ENCODE data around the gene GLT8D2.

Gene GLT8D2
- 0.04 to 0.24 reads per million in 2 experiments for total RNA-seq

GRCh38 chr12:104049903-104050356, at the start of gene GLT8D2:
TSS of gene GLT8D2 (minus strand) at chr12:104050187. CDS start at chr12:104019648, 30,539 bp downstream.
- no peak for DNase-seq (ENCODE audit: low read depth)

- no peak for DNase-seq (ENCODE audit: low read depth)
Measured at GRCh38 chr12:104097954-104098353, 48.0 kb upstream of the GLT8D2 start.

GRCh38 chr12:104095289-104095688, 45.3 kb upstream of the GLT8D2 start:
- DNase-seq (ENCODE audit: low read depth), result no peak

GRCh38 chr12:104094284-104094683, 44.3 kb upstream of the GLT8D2 start:
- no peak for DNase-seq (ENCODE audit: low read depth)

GRCh38 chr12:104091136-104091535, 41.1 kb upstream of the GLT8D2 start:
- DNase-seq (ENCODE audit: low read depth), result no peak

- DNase-seq (ENCODE audit: low read depth), result no peak
Measured at GRCh38 chr12:104090685-104091084, 40.7 kb upstream of the GLT8D2 start.

- DNase-seq (ENCODE audit: low read depth), result no peak
Measured at GRCh38 chr12:104083769-104084475, 33.9 kb upstream of the GLT8D2 start.

- no peak for DNase-seq (ENCODE audit: low read depth)
Measured at GRCh38 chr12:104080764-104081163, 30.8 kb upstream of the GLT8D2 start.

- DNase-seq (ENCODE audit: low read depth), result no peak
Measured at GRCh38 chr12:104079024-104079423, 29.0 kb upstream of the GLT8D2 start.

GRCh38 chr12:104073699-104074098, 23.7 kb upstream of the GLT8D2 start:
- no peak for DNase-seq (ENCODE audit: low read depth)

GRCh38 chr12:104072099-104072498, 22.1 kb upstream of the GLT8D2 start:
- DNase-seq (ENCODE audit: low read depth), result no peak

- no peak for DNase-seq (ENCODE audit: low read depth)
Measured at GRCh38 chr12:104064842-104065427, 14.9 kb upstream of the GLT8D2 start.

GRCh38 chr12:104064031-104064841, 14.2 kb upstream of the GLT8D2 start, which contains the start of gene HCFC2:
TSS of gene HCFC2 (plus strand) at chr12:104064531. CDS start at chr12:104064561, 30 bp downstream.
- DNase-seq (ENCODE audit: low read depth), result peak; percentile 82

GRCh38 chr12:104063712-104064030, 13.7 kb upstream of the GLT8D2 start:
- DNase-seq (ENCODE audit: low read depth), result no peak

GRCh38 chr12:104060791-104061190, 10.8 kb upstream of the GLT8D2 start:
- no peak for DNase-seq (ENCODE audit: low read depth)

GRCh38 chr12:104059963-104060362, 10.0 kb upstream of the GLT8D2 start:
- DNase-seq (ENCODE audit: low read depth), result no peak

GRCh38 chr12:104058802-104059201, 8.8 kb upstream of the GLT8D2 start:
- DNase-seq (ENCODE audit: low read depth), result no peak

GRCh38 chr12:104057771-104058197, 7.8 kb upstream of the GLT8D2 start:
- DNase-seq (ENCODE audit: low read depth), result no peak

GRCh38 chr12:104056419-104056972, 6.5 kb upstream of the GLT8D2 start:
- no peak for DNase-seq (ENCODE audit: low read depth)

- no peak for DNase-seq (ENCODE audit: low read depth)
Measured at GRCh38 chr12:104055686-104056388, 5.8 kb upstream of the GLT8D2 start.

- DNase-seq (ENCODE audit: low read depth), result no peak
Measured at GRCh38 chr12:104054681-104055346, 4.8 kb upstream of the GLT8D2 start.
